Activated CD4-positive, alpha-beta memory T cell treated with anti-CD3 and anti-CD28 coated beads for 36 hours (primary cell): ENCODE data around the gene PRDM5. TPM values are rescaled to one million over a fixed set of nuclear protein-coding genes. Genes with fewer than 3 reads are reported as not detected.

Source experiments
- CTCF ChIA-PET: fragments of 350-600 bp; sonication (Branson Sonifier 250); formaldehyde crosslinking; loops from one replicate; lab custom pipeline; 2021; ENCODE audit warnings: antibody characterized with exemption, inconsistent platforms; lab: Charles Lee
- POLR2A ChIA-PET: fragments of 350-600 bp; sonication (Branson Sonifier 250); formaldehyde crosslinking; loops from one replicate; lab custom pipeline; 2021; ENCODE audit warnings: antibody characterized with exemption; lab: Charles Lee
- DNase-seq: peaks from one replicate; pipeline ENCODE4 v3.0.0-alpha.2; 2020
- H3K27ac Mint-ChIP-seq: one replicate; pipeline ENCODE4 v1.8.0; 2021; ENCODE audit warnings: mixed read lengths
- H3K27me3 Mint-ChIP-seq: one replicate; pipeline ENCODE4 v1.8.0; 2021; ENCODE audit warnings: mixed read lengths
- H3K36me3 Mint-ChIP-seq: one replicate; pipeline ENCODE4 v1.8.0; 2021; ENCODE audit warnings: mixed read lengths
- H3K4me1 Mint-ChIP-seq: one replicate; pipeline ENCODE4 v1.8.0; 2021; ENCODE audit warnings: low read depth, mixed read lengths
- H3K4me3 Mint-ChIP-seq: one replicate; pipeline ENCODE4 v1.8.0; 2021; ENCODE audit warnings: mild to moderate bottlenecking, mixed read lengths
- H3K9me3 Mint-ChIP-seq: one replicate; pipeline ENCODE4 v1.8.0; 2021; ENCODE audit warnings: mixed read lengths
- intact Hi-C: fragments of 100-400 bp; cut with micrococcal nuclease; formaldehyde crosslinking; loops from one replicate; pipeline ENCODE4 v1.15.1; 2023
- total RNA-seq, 2 experiments: library from RNA; stranded (reverse); gene quantifications; one replicate each; pipeline ENCODE4 v1.2.3, GENCODE V29; 2021

Gene PRDM5
- total RNA-seq, 2 experiments from 2014 or later: 0.17 TPM

GRCh38 chr4:120901731-120902130, 20.8 kb downstream of the PRDM5 start:
- CTCF ChIA-PET: no interaction called here
- POLR2A ChIA-PET: no interaction called here
- intact Hi-C loops: no loop called here
- Mint-ChIP-seq H3K4me3 (no peak overlapping the region), H3K27me3 (peaks cover 16% of the 10 kb centered on the region), H3K4me1 (peaks cover 6% of the 10 kb centered on the region), H3K27ac (no peak overlapping the region), H3K36me3 (no peaks in the 10 kb centered on the region), H3K9me3 (no peaks in the 10 kb centered on the region)
- no peak for DNase-seq

GRCh38 chr4:120897981-120898719, 24.4 kb downstream of the PRDM5 start:
- peaks cover 6% of the 10 kb centered on the region for H3K4me1 Mint-ChIP-seq
- H3K36me3 Mint-ChIP-seq: no peaks in the 10 kb centered on the region
- H3K27me3 Mint-ChIP-seq: peaks cover 17% of the 10 kb centered on the region
- H3K9me3 Mint-ChIP-seq: no peaks in the 10 kb centered on the region
- no peak for DNase-seq
- intact Hi-C loops: no loop called here
- CTCF ChIA-PET: no interaction called here
- H3K27ac Mint-ChIP-seq: no peak overlapping the region
- H3K4me3 Mint-ChIP-seq: no peak overlapping the region
- POLR2A ChIA-PET: no interaction called here

- CTCF ChIA-PET: no interaction called here
- Mint-ChIP-seq H3K9me3 (peaks cover 16% of the 10 kb centered on the region), H3K4me3 (no peak overlapping the region)
Measured at GRCh38 chr4:120895554-120895953, 27.0 kb downstream of the PRDM5 start.

GRCh38 chr4:120893314-120893713, 29.2 kb downstream of the PRDM5 start:
- H3K27me3 Mint-ChIP-seq: peaks cover 8% of the 10 kb centered on the region
- H3K4me3 Mint-ChIP-seq: no peak overlapping the region
- DNase-seq: no peak
- H3K4me1 Mint-ChIP-seq: no peaks in the 10 kb centered on the region
- peaks cover 19% of the 10 kb centered on the region for H3K9me3 Mint-ChIP-seq
- ChIA-PET CTCF (no interaction called here), POLR2A (no interaction called here)
- H3K27ac Mint-ChIP-seq: no peak overlapping the region
- H3K36me3 Mint-ChIP-seq: peaks cover 3% of the 10 kb centered on the region
- intact Hi-C loops: no loop called here

More at GRCh38 chr4:120895554-120895953, 27.0 kb downstream of the PRDM5 start:
- Mint-ChIP-seq H3K27ac (no peak overlapping the region), H3K4me1 (no peaks in the 10 kb centered on the region), H3K27me3 (peaks cover 8% of the 10 kb centered on the region), H3K36me3 (peaks cover 3% of the 10 kb centered on the region)
- intact Hi-C loops: no loop called here
- POLR2A ChIA-PET: no interaction called here
- no peak for DNase-seq

DNA sequence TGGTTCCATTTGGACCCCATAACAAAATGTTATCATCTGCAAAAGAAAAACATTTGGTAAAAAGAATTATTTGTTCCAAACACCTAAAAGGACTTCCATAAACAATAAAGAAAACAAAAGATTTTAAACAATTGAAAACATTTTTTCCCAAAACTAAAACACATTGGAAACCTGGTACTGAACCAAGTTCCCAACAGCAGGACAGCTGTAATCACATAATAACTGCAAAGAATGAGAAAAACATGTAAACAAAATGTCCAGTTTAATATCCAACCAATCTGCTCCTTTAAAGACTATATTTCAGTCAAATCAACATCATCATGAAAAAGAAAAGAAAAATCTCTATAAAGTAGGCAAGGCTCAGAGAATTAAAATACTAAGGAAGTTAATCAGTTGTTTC, 36.3 kb downstream of the PRDM5 start:
- DNase-seq: no peak
- Mint-ChIP-seq H3K4me3 (no peak overlapping the region), H3K36me3 (no peaks in the 10 kb centered on the region), H3K9me3 (peaks cover 9% of the 10 kb centered on the region), H3K27me3 (no peaks in the 10 kb centered on the region), H3K27ac (no peak overlapping the region), H3K4me1 (no peaks in the 10 kb centered on the region)
- intact Hi-C loops: no loop called here
- ChIA-PET CTCF (no interaction called here), POLR2A (no interaction called here)

- CTCF ChIA-PET: interaction anchor here (0.6 kb wide), 1 partner anchor 21 kb away, joined by 3 read pairs; no protein-coding TSS in a partner anchor
- no peaks in the 10 kb centered on the region for H3K4me1 Mint-ChIP-seq
- peaks cover 4% of the 10 kb centered on the region for H3K27me3 Mint-ChIP-seq
- intact Hi-C loops: no loop called here
- no peaks in the 10 kb centered on the region for H3K9me3 Mint-ChIP-seq
- DNase-seq: no peak
- POLR2A ChIA-PET: no interaction called here
- no peak overlapping the region for H3K27ac Mint-ChIP-seq
- H3K36me3 Mint-ChIP-seq: no peaks in the 10 kb centered on the region
- H3K4me3 Mint-ChIP-seq: no peak overlapping the region
Measured at GRCh38 chr4:120881846-120882245, 40.7 kb downstream of the PRDM5 start.

DNA sequence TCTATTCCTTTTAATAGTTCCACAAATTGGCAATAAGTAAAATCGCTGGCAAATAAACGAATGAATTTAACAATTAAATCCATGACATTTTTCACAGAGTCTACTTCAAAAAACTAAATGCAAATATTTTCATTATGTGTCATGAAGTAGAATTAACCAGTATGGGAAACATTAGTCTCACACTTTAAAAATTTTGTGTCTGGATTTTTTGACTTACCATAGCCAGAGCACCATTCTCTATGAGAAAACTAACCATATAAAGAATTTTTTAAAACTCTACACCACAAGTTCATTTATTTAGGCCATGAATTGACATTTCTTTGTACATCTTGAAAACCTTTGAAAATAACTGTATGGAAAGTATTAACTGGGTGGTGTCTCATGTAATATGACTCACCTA, 41.2 kb downstream of the PRDM5 start:
- H3K36me3 Mint-ChIP-seq: no peaks in the 10 kb centered on the region
- H3K4me1 Mint-ChIP-seq: no peaks in the 10 kb centered on the region
- no peak for DNase-seq
- CTCF ChIA-PET: interaction anchor here (0.6 kb wide), 1 partner anchor 21 kb away, joined by 3 read pairs; no protein-coding TSS in a partner anchor
- peaks cover 4% of the 10 kb centered on the region for H3K27me3 Mint-ChIP-seq
- intact Hi-C loops: no loop called here
- no peaks in the 10 kb centered on the region for H3K9me3 Mint-ChIP-seq
- POLR2A ChIA-PET: no interaction called here
- no peak overlapping the region for H3K4me3 Mint-ChIP-seq
- H3K27ac Mint-ChIP-seq: no peak overlapping the region

GRCh38 chr4:120877021-120877420, 45.5 kb downstream of the PRDM5 start:
- H3K9me3 Mint-ChIP-seq: no peaks in the 10 kb centered on the region
- ChIA-PET CTCF (no interaction called here), POLR2A (no interaction called here)
- peaks cover 4% of the 10 kb centered on the region for H3K27me3 Mint-ChIP-seq
- no peak overlapping the region for H3K4me3 Mint-ChIP-seq
- DNase-seq: no peak
- H3K27ac Mint-ChIP-seq: no peak overlapping the region
- no peaks in the 10 kb centered on the region for H3K36me3 Mint-ChIP-seq
- H3K4me1 Mint-ChIP-seq: no peaks in the 10 kb centered on the region
- intact Hi-C loops: no loop called here

DNA sequence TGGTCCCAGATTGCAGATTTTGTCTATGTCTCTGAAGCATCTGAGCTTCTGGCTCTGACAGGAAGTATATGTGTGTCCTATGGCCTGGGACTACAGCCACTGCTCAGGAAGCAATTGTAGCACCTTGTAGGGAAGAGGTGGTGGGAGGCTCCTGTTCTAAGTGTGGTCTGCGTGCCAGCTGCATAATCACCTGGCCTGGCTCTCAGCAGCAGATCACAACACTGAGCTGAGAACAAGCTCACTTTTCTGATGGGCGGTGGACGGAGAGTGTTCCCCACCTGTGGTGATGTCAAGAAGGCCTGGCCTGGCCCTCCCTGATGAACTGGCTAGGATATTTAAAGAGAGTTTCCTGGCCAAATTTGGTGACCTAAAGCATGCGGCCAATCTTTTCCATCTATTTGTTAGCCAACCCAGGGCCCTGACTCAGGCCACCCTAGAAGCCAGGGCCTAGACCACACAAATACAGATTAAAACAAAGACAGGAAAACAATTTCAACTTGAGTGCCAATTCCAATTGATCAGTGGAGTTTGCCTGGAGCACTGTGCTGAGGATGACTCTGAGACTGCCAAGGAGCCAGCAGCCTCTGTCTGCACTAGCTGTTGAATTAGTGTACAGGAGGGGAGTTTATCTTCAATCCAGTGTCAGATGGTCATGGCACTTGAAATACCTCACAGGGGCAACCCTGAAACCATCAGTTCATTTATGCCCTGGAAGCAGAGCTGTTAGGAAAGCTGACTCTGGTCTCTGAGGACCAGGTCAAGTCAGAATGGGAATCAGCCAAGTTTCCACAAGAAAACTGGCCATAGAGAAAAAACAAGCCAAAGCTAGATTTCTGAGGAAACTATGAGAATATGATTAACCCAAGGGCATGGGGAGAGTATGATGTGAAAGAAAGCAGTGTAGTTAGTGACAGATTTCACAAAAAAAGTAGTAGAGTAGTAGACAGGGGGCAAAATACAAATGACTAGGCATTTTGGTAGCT, 47.4 kb downstream of the PRDM5 start:
- Mint-ChIP-seq H3K4me1 (no peaks in the 10 kb centered on the region), H3K9me3 (no peaks in the 10 kb centered on the region), H3K27me3 (peaks cover 4% of the 10 kb centered on the region), H3K36me3 (no peaks in the 10 kb centered on the region), H3K4me3 (no peak overlapping the region), H3K27ac (no peak overlapping the region)
- no peak for DNase-seq
- CTCF ChIA-PET: no interaction called here
- intact Hi-C loops: no loop called here
- POLR2A ChIA-PET: no interaction called here

- ChIA-PET POLR2A (no interaction called here), CTCF (no interaction called here)
- intact Hi-C loops: no loop called here
- Mint-ChIP-seq H3K27ac (no peak overlapping the region), H3K9me3 (no peaks in the 10 kb centered on the region), H3K4me3 (no peak overlapping the region), H3K36me3 (no peaks in the 10 kb centered on the region), H3K4me1 (no peaks in the 10 kb centered on the region), H3K27me3 (peaks cover 1% of the 10 kb centered on the region)
- DNase-seq: no peak
Measured at GRCh38 chr4:120873554-120873953, 49.0 kb downstream of the PRDM5 start.

DNA sequence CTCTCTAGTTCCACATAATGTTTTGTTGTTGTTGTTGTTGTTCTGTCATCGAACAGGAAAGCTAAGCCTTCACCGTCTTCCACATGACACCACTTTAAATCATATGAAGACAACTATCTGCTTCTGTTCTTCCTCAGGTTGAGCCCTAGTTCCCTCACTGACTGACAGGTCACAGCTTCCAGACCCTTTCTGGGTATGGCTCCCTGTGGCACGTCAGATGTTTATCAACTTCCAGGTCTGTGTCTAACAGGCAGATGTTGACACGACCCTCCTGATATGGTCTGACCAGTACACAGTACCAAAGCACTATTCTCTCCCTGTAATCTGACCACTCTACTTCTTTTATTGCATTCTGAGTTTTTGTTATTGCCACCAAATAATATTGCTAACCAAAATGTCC, 51.4 kb downstream of the PRDM5 start:
- DNase-seq: no peak
- intact Hi-C loops: no loop called here
- Mint-ChIP-seq H3K27me3 (no peaks in the 10 kb centered on the region), H3K4me1 (no peaks in the 10 kb centered on the region), H3K36me3 (no peaks in the 10 kb centered on the region), H3K4me3 (no peak overlapping the region), H3K27ac (no peak overlapping the region), H3K9me3 (no peaks in the 10 kb centered on the region)
- ChIA-PET POLR2A (no interaction called here), CTCF (no interaction called here)

GRCh38 chr4:120870279-120870673, 52.2 kb downstream of the PRDM5 start:
- no peaks in the 10 kb centered on the region for H3K9me3 Mint-ChIP-seq
- DNase-seq: no peak
- intact Hi-C loops: no loop called here
- ChIA-PET CTCF (no interaction called here), POLR2A (no interaction called here)
- no peak overlapping the region for H3K27ac Mint-ChIP-seq
- no peaks in the 10 kb centered on the region for H3K4me1 Mint-ChIP-seq
- H3K36me3 Mint-ChIP-seq: no peaks in the 10 kb centered on the region
- no peaks in the 10 kb centered on the region for H3K27me3 Mint-ChIP-seq
- no peak overlapping the region for H3K4me3 Mint-ChIP-seq
